ENCODE measurements around the gene BPIFB4. TPM values are rescaled to one million over a fixed set of nuclear protein-coding genes. Genes with fewer than 3 reads are reported as not detected.

BPIFB4 gene
- total RNA-seq, 1 experiment from 2014 or later = not detected

Other genes with a start within 250 kb of the BPIFB4 start
- 0.17 TPM in 1 of 2 replicates, not detected in the other for gene EFCAB8, start 220.7 kb upstream of the BPIFB4 start, total RNA-seq (2014; rRNA removed)
- gene SUN5, start 75.2 kb upstream of the BPIFB4 start, total RNA-seq (2014; rRNA removed) = not detected in 2 replicates
- not detected in 2 replicates for gene BPIFB2, start 71.9 kb upstream of the BPIFB4 start, total RNA-seq (2014; rRNA removed)
- not detected in 2 replicates for gene BPIFB6, start 48.0 kb upstream of the BPIFB4 start, total RNA-seq (2014; rRNA removed)
- gene BPIFB3, start 25.7 kb upstream of the BPIFB4 start, total RNA-seq (2014; rRNA removed) = not detected in 2 replicates
- gene BPIFA2, start 88.5 kb downstream of the BPIFB4 start, total RNA-seq (2014; rRNA removed) = not detected in 2 replicates
- gene BPIFA3, start 137.7 kb downstream of the BPIFB4 start, total RNA-seq (2014; rRNA removed) = not detected in 2 replicates
- gene BPIFA1, start 156.4 kb downstream of the BPIFB4 start, total RNA-seq (2014; rRNA removed) = not detected in 2 replicates
- not detected in 2 replicates for gene BPIFB1, start 203.6 kb downstream of the BPIFB4 start, total RNA-seq (2014; rRNA removed)